ENCODE data around the gene SNAP47.

The SNAP47 gene

GRCh38 chr1:227749916-227750710, 14.9 kb downstream of the SNAP47 start:
- DNase-seq (ENCODE audit: low read depth, low spot score): no peak

GRCh38 chr1:227753999-227754711, 18.9 kb downstream of the SNAP47 start:
- no peak for DNase-seq (ENCODE audit: low read depth, low spot score)

GRCh38 chr1:227754958-227755357, 19.7 kb downstream of the SNAP47 start:
- DNase-seq (ENCODE audit: low read depth, low spot score): no peak

GRCh38 chr1:227756172-227756959, 21.1 kb downstream of the SNAP47 start:
- no peak for DNase-seq (ENCODE audit: low read depth, low spot score)

GRCh38 chr1:227757781-227758180, 22.5 kb downstream of the SNAP47 start:
- no peak for DNase-seq (ENCODE audit: low read depth, low spot score)

- DNase-seq (ENCODE audit: low read depth, low spot score): no peak
Observed at GRCh38 chr1:227758366-227758765, 23.1 kb downstream of the SNAP47 start.

- no peak for DNase-seq (ENCODE audit: low read depth, low spot score)
Observed at GRCh38 chr1:227759341-227760300, 24.4 kb downstream of the SNAP47 start.

GRCh38 chr1:227760377-227760776, 25.1 kb downstream of the SNAP47 start:
- DNase-seq (ENCODE audit: low read depth, low spot score): no peak

GRCh38 chr1:227761621-227762230, 26.5 kb downstream of the SNAP47 start:
- no peak for DNase-seq (ENCODE audit: low read depth, low spot score)

GRCh38 chr1:227762231-227762911, 27.1 kb downstream of the SNAP47 start:
- peak; percentile 77 for DNase-seq (ENCODE audit: low read depth, low spot score)

- DNase-seq (ENCODE audit: low read depth, low spot score): no peak
Observed at GRCh38 chr1:227763246-227764018, 28.2 kb downstream of the SNAP47 start.

GRCh38 chr1:227764019-227764391, 28.8 kb downstream of the SNAP47 start:
- DNase-seq (ENCODE audit: low read depth, low spot score): no peak

- DNase-seq (ENCODE audit: low read depth, low spot score): no peak
Observed at GRCh38 chr1:227765261-227766014, 30.2 kb downstream of the SNAP47 start.

GRCh38 chr1:227766015-227766634, 30.9 kb downstream of the SNAP47 start:
- peak; percentile 36 for DNase-seq (ENCODE audit: low read depth, low spot score)

- DNase-seq (ENCODE audit: low read depth, low spot score): no peak
Observed at GRCh38 chr1:227766653-227767277, 31.5 kb downstream of the SNAP47 start.

- DNase-seq (ENCODE audit: low read depth, low spot score): no peak
Observed at GRCh38 chr1:227767401-227768124, 32.3 kb downstream of the SNAP47 start.

GRCh38 chr1:227768125-227768439, 32.8 kb downstream of the SNAP47 start:
- DNase-seq (ENCODE audit: low read depth, low spot score): no peak

Measured in activated CD4-positive, CD25-positive, alpha-beta regulatory T cell treated with anti-CD3 and anti-CD28 coated beads, Interleukin-2, amount 50 U/mL, for 16 hours (primary cell).